ENCODE measurements around the gene HPS6.

DNA sequence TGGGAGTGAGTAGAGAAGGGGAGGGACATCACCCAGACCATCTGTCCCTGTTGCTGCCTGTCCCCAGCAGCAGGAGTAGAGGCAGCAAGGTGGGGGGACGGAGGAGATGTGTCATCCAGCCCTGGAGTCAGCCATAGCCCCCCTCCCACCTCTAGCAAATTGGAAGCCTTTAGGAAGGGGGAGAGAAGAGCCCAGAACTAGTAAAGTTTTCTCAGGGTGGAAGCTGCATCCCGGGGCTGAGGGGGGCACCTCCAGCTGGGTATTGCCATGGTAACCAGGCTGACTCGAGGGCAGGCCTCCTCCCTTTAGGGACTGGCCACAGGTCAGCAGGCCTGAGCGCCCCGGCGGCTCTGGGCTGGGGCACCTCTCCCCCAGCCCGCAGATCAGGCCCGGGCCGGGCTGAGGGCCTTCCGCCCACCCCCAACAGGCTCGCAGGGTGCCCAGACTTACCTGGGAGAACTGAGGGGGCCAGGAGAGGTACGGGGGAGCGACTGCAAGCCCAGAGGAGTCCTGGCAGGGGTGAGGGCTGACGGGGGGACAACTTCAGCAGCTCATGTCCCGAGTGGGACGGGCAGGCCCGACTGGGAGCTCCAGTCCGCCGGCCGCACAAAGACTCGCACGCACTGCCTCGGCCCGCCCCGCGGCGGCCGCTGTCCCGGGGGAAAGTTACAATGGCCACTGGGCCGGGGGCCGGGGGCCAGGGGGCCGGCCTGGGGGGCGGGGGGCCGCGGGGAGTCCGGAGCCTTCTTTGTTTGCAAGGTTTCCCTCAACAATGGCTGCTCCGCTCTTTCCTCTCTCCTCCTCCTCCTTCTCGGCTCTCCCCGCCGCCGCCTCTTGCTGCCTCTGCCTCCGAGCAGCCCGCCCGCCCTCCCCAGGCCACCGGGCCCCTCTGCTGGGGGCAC lies 49.1 kb downstream of the HPS6 start:
- TF ChIP-seq, protein P1, sequence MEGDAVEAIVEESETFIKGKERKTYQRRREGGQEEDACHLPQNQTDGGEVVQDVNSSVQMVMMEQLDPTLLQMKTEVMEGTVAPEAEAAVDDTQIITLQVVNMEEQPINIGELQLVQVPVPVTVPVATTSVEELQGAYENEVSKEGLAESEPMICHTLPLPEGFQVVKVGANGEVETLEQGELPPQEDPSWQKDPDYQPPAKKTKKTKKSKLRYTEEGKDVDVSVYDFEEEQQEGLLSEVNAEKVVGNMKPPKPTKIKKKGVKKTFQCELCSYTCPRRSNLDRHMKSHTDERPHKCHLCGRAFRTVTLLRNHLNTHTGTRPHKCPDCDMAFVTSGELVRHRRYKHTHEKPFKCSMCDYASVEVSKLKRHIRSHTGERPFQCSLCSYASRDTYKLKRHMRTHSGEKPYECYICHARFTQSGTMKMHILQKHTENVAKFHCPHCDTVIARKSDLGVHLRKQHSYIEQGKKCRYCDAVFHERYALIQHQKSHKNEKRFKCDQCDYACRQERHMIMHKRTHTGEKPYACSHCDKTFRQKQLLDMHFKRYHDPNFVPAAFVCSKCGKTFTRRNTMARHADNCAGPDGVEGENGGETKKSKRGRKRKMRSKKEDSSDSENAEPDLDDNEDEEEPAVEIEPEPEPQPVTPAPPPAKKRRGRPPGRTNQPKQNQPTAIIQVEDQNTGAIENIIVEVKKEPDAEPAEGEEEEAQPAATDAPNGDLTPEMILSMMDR (conservative IDR thresholded peaks at IDR 0.05; ENCODE audit: low read length), result no peak
- TF ChIP-seq EZH2phosphoT487 (IDR thresholded peaks at IDR 0.05; ENCODE audit: borderline replicate concordance, low read depth, low read length), result no peak
